ENCODE data around the gene DGUOK. TPM values are rescaled to one million over a fixed set of nuclear protein-coding genes. Genes with fewer than 3 reads are reported as not detected.
A peak's percentile ranks its signal among the peaks of the same experiment; 100 is the strongest.

Gene DGUOK
- total and polyA plus RNA-seq, 2 experiments from 2014 or later = 68.4 to 287 TPM

DNA sequence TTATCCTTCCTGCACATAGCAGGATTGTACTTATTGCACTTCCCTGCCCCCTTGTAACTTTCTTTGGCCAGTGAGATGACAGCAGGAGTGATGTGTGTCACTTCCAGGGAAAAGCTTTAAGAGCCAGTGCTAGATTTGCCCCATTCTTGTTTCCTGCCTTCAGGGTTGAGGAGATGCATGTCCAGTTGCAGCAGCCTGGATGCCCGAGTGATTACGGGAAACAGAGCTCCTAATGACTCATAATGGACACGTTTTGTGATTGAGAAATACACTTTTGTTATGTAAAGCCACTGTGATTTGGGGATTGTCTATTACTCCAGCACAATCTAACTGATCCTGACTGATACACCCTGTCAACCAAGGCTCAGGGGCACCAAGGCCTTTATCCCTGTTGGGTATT lies 53.0 kb downstream of the DGUOK start (continued):
- TF ChIP-seq STAT1 (IDR thresholded peaks at IDR 0.05; ENCODE audit: unreplicated experiment) = no peak
- no peak for TF ChIP-seq POLR2AphosphoS5 (IDR thresholded peaks at IDR 0.05; ENCODE audit: low read depth)

DNA sequence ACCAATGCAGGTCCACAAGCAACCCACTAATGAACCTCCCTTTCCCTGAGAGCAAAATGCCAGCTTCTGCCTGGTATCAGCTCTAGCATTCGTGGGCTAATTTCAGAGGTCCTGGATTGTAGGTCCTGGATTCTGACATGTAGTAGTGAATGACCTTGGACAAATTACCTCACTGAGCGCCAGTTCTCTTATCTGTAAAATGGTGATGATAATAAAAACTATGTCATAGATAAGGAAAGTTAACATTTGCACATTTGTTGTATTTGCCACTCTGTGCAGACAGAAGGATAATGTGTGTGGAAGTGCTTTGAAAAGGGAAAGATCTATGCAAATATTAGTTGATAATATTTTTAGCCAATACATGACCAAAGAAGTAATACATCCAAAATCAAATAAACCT lies 53.9 kb downstream of the DGUOK start:
- H3K27ac ChIP-seq (ENCODE audit: low read depth) = no peak overlapping the region
- H3K4me3 ChIP-seq = peak overlapping the region; percentile 69
- H3K36me3 ChIP-seq (ENCODE audit: insufficient read depth) = no peaks in the 10 kb centered on the region
- peak overlapping the region; percentile 79 for H3K4me2 ChIP-seq
- peaks cover 53% of the 10 kb centered on the region for H3K27me3 ChIP-seq (ENCODE audit: insufficient read depth)
- Mint-ChIP-seq H3K9me3 (no peaks in the 10 kb centered on the region), H3K4me1 (peaks cover 42% of the 10 kb centered on the region), H3K27me3 (ENCODE audit: insufficient read depth, low read depth, poor library complexity) (peaks cover 54% of the 10 kb centered on the region), H3K36me3 (ENCODE audit: low read depth) (no peaks in the 10 kb centered on the region; the same call in 2 of the 3 replicates), H3K27ac (no peak overlapping the region), H3K4me3 (peak overlapping the region; percentile 82)
- H4K20me1 ChIP-seq (replicated peaks; ENCODE audit: insufficient read depth) = no peaks in the 10 kb centered on the region
- peaks cover 19% of the 10 kb centered on the region for H3F3A ChIP-seq (replicated peaks; ENCODE audit: low read depth)
- ATAC-seq = no peak
- H3K9me2 ChIP-seq (ENCODE audit: insufficient read depth) = no peaks in the 10 kb centered on the region
- peaks cover 31% of the 10 kb centered on the region for H3K4me1 ChIP-seq (ENCODE audit: insufficient read depth)
- TF ChIP-seq, protein P1, sequence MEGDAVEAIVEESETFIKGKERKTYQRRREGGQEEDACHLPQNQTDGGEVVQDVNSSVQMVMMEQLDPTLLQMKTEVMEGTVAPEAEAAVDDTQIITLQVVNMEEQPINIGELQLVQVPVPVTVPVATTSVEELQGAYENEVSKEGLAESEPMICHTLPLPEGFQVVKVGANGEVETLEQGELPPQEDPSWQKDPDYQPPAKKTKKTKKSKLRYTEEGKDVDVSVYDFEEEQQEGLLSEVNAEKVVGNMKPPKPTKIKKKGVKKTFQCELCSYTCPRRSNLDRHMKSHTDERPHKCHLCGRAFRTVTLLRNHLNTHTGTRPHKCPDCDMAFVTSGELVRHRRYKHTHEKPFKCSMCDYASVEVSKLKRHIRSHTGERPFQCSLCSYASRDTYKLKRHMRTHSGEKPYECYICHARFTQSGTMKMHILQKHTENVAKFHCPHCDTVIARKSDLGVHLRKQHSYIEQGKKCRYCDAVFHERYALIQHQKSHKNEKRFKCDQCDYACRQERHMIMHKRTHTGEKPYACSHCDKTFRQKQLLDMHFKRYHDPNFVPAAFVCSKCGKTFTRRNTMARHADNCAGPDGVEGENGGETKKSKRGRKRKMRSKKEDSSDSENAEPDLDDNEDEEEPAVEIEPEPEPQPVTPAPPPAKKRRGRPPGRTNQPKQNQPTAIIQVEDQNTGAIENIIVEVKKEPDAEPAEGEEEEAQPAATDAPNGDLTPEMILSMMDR (conservative IDR thresholded peaks at IDR 0.05; ENCODE audit: low read depth in 2 of 2) = no peak
- TF ChIP-seq, protein P2, sequence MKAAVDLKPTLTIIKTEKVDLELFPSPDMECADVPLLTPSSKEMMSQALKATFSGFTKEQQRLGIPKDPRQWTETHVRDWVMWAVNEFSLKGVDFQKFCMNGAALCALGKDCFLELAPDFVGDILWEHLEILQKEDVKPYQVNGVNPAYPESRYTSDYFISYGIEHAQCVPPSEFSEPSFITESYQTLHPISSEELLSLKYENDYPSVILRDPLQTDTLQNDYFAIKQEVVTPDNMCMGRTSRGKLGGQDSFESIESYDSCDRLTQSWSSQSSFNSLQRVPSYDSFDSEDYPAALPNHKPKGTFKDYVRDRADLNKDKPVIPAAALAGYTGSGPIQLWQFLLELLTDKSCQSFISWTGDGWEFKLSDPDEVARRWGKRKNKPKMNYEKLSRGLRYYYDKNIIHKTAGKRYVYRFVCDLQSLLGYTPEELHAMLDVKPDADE (IDR thresholded peaks at IDR 0.05) = no peak
- TF ChIP-seq, protein P3, sequence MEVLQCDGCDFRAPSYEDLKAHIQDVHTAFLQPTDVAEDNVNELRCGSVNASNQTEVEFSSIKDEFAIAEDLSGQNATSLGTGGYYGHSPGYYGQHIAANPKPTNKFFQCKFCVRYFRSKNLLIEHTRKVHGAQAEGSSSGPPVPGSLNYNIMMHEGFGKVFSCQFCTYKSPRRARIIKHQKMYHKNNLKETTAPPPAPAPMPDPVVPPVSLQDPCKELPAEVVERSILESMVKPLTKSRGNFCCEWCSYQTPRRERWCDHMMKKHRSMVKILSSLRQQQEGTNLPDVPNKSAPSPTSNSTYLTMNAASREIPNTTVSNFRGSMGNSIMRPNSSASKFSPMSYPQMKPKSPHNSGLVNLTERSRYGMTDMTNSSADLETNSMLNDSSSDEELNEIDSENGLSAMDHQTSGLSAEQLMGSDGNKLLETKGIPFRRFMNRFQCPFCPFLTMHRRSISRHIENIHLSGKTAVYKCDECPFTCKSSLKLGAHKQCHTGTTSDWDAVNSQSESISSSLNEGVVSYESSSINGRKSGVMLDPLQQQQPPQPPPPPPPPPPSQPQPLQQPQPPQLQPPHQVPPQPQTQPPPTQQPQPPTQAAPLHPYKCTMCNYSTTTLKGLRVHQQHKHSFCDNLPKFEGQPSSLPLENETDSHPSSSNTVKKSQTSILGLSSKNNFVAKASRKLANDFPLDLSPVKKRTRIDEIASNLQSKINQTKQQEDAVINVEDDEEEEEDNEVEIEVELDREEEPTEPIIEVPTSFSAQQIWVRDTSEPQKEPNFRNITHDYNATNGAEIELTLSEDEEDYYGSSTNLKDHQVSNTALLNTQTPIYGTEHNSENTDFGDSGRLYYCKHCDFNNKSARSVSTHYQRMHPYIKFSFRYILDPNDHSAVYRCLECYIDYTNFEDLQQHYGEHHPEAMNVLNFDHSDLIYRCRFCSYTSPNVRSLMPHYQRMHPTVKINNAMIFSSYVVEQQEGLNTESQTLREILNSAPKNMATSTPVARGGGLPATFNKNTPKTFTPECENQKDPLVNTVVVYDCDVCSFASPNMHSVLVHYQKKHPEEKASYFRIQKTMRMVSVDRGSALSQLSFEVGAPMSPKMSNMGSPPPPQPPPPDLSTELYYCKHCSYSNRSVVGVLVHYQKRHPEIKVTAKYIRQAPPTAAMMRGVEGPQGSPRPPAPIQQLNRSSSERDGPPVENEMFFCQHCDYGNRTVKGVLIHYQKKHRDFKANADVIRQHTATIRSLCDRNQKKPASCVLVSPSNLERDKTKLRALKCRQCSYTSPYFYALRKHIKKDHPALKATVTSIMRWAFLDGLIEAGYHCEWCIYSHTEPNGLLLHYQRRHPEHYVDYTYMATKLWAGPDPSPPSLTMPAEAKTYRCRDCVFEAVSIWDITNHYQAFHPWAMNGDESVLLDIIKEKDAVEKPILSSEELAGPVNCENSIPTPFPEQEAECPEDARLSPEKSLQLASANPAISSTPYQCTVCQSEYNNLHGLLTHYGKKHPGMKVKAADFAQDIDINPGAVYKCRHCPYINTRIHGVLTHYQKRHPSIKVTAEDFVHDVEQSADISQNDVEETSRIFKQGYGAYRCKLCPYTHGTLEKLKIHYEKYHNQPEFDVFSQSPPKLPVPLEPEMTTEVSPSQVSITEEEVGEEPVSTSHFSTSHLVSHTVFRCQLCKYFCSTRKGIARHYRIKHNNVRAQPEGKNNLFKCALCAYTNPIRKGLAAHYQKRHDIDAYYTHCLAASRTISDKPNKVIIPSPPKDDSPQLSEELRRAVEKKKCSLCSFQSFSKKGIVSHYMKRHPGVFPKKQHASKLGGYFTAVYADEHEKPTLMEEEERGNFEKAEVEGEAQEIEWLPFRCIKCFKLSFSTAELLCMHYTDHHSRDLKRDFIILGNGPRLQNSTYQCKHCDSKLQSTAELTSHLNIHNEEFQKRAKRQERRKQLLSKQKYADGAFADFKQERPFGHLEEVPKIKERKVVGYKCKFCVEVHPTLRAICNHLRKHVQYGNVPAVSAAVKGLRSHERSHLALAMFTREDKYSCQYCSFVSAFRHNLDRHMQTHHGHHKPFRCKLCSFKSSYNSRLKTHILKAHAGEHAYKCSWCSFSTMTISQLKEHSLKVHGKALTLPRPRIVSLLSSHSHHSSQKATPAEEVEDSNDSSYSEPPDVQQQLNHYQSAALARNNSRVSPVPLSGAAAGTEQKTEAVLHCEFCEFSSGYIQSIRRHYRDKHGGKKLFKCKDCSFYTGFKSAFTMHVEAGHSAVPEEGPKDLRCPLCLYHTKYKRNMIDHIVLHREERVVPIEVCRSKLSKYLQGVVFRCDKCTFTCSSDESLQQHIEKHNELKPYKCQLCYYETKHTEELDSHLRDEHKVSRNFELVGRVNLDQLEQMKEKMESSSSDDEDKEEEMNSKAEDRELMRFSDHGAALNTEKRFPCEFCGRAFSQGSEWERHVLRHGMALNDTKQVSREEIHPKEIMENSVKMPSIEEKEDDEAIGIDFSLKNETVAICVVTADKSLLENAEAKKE (CRISPR knock-in tag; IDR thresholded peaks at IDR 0.05) = no peak
- TF ChIP-seq CREB1 (CRISPR knock-in tag; IDR thresholded peaks at IDR 0.05; ENCODE audit: low read depth) (no peak), EZH2phosphoT487 (IDR thresholded peaks at IDR 0.05; ENCODE audit: unreplicated experiment) (no peak), EZH2 (IDR thresholded peaks at IDR 0.05; ENCODE audit: low read depth, unreplicated experiment) (no peak), STAT1 (IDR thresholded peaks at IDR 0.05; ENCODE audit: unreplicated experiment) (no peak), POLR2AphosphoS5 (IDR thresholded peaks at IDR 0.05; ENCODE audit: low read depth) (no peak), NANOG (IDR thresholded peaks at IDR 0.05; ENCODE audit: borderline replicate concordance) (no peak)
- TF ChIP-seq, protein P4, sequence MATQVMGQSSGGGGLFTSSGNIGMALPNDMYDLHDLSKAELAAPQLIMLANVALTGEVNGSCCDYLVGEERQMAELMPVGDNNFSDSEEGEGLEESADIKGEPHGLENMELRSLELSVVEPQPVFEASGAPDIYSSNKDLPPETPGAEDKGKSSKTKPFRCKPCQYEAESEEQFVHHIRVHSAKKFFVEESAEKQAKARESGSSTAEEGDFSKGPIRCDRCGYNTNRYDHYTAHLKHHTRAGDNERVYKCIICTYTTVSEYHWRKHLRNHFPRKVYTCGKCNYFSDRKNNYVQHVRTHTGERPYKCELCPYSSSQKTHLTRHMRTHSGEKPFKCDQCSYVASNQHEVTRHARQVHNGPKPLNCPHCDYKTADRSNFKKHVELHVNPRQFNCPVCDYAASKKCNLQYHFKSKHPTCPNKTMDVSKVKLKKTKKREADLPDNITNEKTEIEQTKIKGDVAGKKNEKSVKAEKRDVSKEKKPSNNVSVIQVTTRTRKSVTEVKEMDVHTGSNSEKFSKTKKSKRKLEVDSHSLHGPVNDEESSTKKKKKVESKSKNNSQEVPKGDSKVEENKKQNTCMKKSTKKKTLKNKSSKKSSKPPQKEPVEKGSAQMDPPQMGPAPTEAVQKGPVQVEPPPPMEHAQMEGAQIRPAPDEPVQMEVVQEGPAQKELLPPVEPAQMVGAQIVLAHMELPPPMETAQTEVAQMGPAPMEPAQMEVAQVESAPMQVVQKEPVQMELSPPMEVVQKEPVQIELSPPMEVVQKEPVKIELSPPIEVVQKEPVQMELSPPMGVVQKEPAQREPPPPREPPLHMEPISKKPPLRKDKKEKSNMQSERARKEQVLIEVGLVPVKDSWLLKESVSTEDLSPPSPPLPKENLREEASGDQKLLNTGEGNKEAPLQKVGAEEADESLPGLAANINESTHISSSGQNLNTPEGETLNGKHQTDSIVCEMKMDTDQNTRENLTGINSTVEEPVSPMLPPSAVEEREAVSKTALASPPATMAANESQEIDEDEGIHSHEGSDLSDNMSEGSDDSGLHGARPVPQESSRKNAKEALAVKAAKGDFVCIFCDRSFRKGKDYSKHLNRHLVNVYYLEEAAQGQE (IDR thresholded peaks at IDR 0.05; ENCODE audit: unreplicated experiment) = no peak
- H3K79me2 ChIP-seq (replicated peaks; ENCODE audit: insufficient read depth) = no peaks in the 10 kb centered on the region
- DNase-seq (ENCODE audit: low spot score) = no peak
- no peak overlapping the region for H2AFZ ChIP-seq

Data from GM23338 (cell line).